Adipose tissue (tissue), 3 donors: ENCODE measurements around the gene SOX6. TPM values are rescaled to one million over a fixed set of nuclear protein-coding genes. Genes with fewer than 3 reads are reported as not detected.
"Not testable (repeated sequence)": the region's sequence is repeated elsewhere in the genome, so short reads cannot be mapped to it uniquely, and the experiment has no call there.

ENCODE experiments used
- H3K27ac ChIP-seq: one replicate; pipeline ENCODE4 v1.5.1; 2013; ENCODE audit warnings: low read depth, low read length
- WGBS, 3 donors: extraction: QIAGEN DNeasy Blood & Tissue Kit; methylation state at CpG; one replicate each; pipeline ENCODE4 v1.1.7; 2013; 5-methylcytosine and 5-hydroxymethylcytosine counted together
- polyA plus RNA-seq, 3 donors: library from polyadenylated mRNA; stranded (reverse); fragments of 200-250 nt; gene quantifications; one replicate each; pipeline ENCODE4 v1.2.3, GENCODE V29; 2013
- donor health status: healthy with polysubstance abuse.
- donor health status: Bipolar disorder and iron deficiency.
- donor health status: healthy.

SOX6 gene
- polyA plus RNA-seq, 3 donors, result 1.3 to 3.2 (median 1.7) TPM

DNA sequence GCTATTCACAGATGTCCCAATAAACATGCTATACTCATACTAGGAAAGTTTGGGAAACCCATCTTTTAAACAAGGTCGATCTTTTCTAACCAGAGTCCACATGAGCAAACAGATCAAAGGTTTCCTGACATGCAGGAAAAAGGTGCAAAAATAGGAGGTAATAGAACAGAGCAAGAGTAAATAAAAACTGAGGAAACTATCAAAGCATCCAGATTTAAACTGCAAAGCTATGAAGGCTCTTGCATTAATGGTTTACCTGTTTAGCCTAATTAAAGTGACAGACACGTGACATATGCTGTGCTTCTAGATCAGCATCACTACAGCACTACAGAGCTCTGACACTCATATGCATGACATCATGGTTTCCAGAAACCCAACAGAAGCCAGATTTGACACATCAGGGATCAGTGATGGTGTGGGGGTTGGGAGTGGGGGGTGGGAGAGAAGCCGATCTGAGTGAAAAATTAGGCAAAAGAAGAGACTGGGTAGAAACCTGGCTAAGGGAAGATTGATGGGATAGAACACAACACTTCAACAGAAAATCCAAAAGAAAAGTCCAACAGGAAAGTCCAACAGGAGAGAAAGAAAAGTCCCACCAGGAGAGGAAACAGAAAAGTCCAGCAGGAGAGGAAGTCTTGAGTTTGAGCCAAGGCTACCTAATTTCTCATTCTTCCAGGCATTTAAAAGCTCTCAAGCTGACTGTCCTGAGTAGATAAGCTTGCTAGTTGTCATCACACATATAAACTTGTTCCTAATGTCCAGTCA lies 262.3 kb downstream of the SOX6 start:
- 77 to 93% (median 91%) methylated on average over 3 of the region's 3 CpGs for WGBS, 3 donors
- no peak overlapping the region for H3K27ac ChIP-seq

GRCh38 chr11:16091862-16092261 lies 264.5 kb downstream of the SOX6 start:
- no peak overlapping the region for H3K27ac ChIP-seq
- 86 to 97% (median 93%) methylated on average over 1 of the region's 1 CpG for WGBS, 3 donors

GRCh38 chr11:16089481-16089880 lies 266.9 kb downstream of the SOX6 start:
- 90 to 96% (median 94%) methylated on average over 1 of the region's 1 CpG for WGBS, 3 donors

GRCh38 chr11:16088774-16089173 lies 267.6 kb downstream of the SOX6 start:
- 32 to 77% (median 71%) methylated on average over 1 of the region's 1 CpG for WGBS, 3 donors
- H3K27ac ChIP-seq, result no peak overlapping the region

More at GRCh38 chr11:16089481-16089880, 266.9 kb downstream of the SOX6 start:
- no peak overlapping the region for H3K27ac ChIP-seq

GRCh38 chr11:16087886-16088285 lies 268.5 kb downstream of the SOX6 start:
- no peak overlapping the region for H3K27ac ChIP-seq
- WGBS, 3 donors, result 84 to 93% (median 85%) methylated on average over 2 of the region's 2 CpGs

DNA sequence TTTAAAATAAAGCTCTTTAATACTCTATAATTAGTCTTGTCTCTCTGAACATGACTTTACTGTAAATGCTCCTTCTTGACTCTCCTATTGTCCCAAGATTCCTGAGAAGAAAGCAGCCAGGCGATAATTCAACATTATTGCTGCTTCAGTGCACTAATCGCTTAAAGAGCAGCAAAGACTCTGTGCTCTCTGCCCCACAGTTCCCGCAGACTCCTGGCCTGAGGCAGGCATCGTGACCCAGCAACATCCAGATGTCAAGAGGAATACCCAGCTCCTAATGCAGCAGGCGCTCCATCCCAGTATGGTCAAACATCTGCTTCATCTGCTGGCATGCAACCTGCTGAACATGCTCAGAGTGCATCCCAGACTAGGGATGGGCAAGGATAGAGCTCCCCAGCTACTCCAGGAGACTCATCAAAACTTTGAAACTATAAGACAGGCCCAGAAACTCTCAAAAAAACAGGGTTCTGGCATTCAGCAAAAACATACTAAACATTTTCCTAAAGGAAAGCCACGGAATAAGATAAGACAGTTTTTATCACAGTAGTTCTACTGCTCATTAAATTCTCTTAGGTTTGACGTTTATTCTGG lies 270.0 kb downstream of the SOX6 start:
- WGBS, 3 donors, result 86 to 89% (median 87%) methylated on average over 7 of the region's 7 CpGs

DNA sequence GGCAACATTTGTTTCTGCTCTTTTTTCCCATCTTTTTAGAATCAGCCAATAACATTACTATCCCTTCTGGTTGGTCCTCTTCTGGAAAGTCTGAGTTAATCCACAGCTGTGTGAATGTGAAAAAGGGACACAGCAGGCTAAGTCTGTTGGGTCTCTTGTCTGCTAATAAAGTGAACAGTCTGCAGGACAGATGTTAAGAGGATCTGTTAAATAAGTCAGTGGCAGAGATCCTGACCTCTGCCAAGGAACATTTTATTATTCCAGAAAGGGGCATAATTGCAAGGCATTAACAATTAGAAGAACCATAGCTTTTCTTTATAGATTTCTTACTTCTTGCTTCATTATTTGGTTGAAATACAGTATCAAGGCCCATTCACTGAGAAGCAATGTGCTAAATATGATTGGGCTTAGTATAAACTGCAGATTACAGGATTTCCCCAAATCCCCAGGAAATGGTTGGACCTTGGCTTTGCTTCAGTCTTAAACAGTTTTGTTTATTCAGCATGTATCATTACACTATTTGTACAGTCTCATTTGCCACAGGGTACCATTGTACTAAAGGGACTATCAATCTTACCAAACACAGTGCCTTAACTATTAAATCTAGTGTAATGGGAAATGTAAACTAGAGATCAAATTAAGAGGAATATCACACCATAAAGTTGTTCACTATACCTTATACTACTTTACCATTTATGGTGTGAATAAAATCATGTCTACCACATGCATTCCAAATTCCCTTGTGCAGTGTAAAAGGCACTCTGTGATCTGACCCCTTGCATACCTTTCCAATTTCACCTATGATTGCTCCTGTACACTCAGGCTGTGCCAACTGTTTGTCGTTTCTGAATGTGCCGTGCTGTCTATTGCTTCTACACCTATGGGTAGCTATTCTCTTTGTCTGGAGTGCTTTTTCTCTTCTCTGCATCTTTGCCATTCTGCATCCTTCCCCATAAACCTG lies 274.0 kb downstream of the SOX6 start:
- WGBS, 3 donors, result 75 to 95% (median 83%) methylated on average over 2 of the region's 2 CpGs
- H3K27ac ChIP-seq, result no peak overlapping the region

More for the DNA sequence above, 270.0 kb downstream of the SOX6 start:
- no peak overlapping the region for H3K27ac ChIP-seq

- H3K27ac ChIP-seq, result no peak overlapping the region
- WGBS, 3 donors, result 53 to 89% (median 78%) methylated on average over 5 of the region's 5 CpGs
These were observed 274.8 kb downstream of the SOX6 start for GRCh38 chr11:16081382-16082094.

DNA sequence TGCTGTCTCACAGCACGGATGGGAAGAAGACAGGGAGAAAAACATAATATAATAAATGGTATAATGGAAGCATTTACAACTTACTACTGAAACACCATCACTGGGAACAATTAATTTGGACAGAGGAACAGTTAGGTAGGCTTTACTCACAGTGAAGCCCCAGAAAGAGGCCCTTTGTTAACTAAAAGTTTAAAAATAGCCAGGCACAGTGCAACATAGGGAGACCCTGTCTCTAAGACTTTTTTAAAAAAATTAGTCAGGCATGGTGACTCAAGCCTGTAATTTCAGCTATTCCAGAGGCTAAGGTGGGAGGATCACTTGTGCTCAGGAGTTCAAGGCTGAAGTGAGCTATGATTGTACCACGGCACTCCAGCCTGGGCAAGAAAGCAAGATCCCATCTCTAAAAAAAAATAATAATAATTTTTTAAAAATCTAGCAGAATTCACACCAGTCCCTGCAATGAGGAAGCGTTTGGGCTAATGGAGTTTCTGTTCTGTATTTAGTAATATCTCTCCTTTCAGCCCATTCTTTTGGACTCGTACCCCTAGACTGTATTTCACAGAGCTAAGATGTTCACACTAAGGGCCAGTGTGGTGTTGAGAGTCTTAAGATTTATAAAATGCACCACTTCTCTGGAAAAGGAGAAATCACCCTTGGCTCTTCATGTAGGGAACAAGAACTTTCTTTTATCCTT lies 275.5 kb downstream of the SOX6 start:
- WGBS, 3 donors, result 89 to 91% (median 90%) methylated on average over 4 of the region's 4 CpGs
- no peak overlapping the region for H3K27ac ChIP-seq

DNA sequence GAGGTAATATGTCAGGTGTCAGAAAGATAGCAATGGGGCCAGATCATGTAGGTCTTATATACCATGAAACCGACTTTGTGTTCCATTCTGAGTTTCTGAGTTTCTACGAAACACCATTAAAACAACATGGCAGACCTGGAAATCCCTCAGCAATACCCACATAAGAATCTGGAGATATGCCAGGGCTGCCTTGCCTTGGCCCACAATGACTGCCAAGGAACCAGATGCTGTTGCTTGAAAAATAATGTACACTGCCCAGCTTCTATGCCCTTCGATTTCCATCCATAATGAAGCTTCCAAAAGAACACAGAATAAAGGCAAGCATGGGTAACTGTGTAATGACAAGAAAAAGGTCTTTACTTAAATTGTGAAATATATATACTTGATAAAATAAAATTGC lies 277.4 kb downstream of the SOX6 start:
- WGBS, 3 donors, result 93 to 96% (median 93%) methylated on average over 3 of the region's 3 CpGs
- no peak overlapping the region for H3K27ac ChIP-seq

DNA sequence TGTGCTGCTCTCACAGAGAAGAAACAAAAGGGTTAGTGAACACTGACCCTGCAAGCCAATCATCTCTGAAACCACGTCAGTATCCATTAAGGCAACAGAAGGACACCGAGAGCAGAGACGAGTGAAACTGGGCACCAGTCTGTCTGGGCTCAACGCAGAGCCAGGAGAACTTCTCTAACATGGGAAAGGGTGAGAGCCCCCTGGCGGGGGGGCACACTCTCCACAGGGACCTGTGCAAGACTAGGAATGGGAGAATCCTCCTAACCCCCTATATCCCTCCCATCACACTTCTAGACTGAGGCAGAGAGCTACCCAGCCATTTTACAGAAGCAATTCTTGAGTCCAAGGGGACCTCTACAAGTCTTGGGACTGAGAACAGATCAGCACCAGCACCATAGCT lies 285.8 kb downstream of the SOX6 start:
- 92 to 94% (median 92%) methylated on average over 5 of the region's 5 CpGs for WGBS, 3 donors

GRCh38 chr11:16067268-16067667 lies 289.1 kb downstream of the SOX6 start:
- 71 to 95% (median 89%) methylated on average over 3 of the region's 3 CpGs for WGBS, 3 donors

More for the DNA sequence above, 285.8 kb downstream of the SOX6 start:
- no peak overlapping the region for H3K27ac ChIP-seq

GRCh38 chr11:16059332-16059731 lies 297.0 kb downstream of the SOX6 start:
- WGBS, 3 donors, result 83 to 97% (median 88%) methylated on average over 1 of the region's 1 CpG
- no peak overlapping the region for H3K27ac ChIP-seq

More at GRCh38 chr11:16067268-16067667, 289.1 kb downstream of the SOX6 start:
- H3K27ac ChIP-seq, result not testable (repeated sequence)

DNA sequence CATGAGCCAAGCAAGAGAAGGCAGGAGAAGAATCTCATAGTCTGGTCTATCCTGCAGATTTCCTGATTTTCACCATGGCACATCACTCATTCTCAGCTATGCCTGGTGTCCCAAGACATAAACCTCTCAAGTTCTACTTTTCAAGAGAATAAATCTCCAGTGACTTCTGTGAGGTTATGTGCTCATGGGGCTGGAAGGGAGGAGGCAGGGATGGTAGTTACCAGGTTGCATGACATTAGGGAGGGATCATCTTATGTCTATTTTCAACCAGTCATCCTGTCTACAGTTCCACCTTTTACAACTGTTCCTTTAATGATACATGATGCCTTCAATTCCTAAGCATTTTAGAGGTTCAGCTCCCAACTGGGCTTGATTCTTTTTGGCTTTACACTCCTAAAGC lies 297.7 kb downstream of the SOX6 start:
- no peak overlapping the region for H3K27ac ChIP-seq

GRCh38 chr11:16052750-16053149 lies 303.6 kb downstream of the SOX6 start:
- 85 to 96% (median 92%) methylated on average over 1 of the region's 1 CpG for WGBS, 3 donors
- no peak overlapping the region for H3K27ac ChIP-seq

GRCh38 chr11:16049611-16050010 lies 306.7 kb downstream of the SOX6 start:
- 80 to 83% (median 81%) methylated on average over 5 of the region's 5 CpGs for WGBS, 3 donors
- no peak overlapping the region for H3K27ac ChIP-seq

DNA sequence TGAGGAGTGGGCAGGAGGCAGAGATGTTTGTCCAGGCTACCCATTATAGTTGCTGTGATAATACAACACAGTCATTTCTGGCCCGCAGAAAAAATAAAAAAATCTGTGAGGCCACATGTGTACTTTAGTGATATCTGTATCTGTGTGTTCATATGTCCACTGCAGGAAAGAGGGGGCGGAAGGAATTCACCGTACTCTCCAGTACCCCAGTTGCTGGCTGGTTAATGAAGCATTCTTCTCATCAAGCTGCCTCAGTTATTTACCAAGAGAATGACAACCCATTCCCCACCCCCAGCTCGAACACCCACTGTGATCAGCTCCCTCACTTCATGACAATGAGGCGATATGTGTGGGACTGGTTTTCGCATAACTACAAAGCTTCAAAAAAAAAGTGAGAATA lies 309.3 kb downstream of the SOX6 start:
- 79 to 89% (median 83%) methylated on average over 6 of the region's 6 CpGs for WGBS, 3 donors
- no peak overlapping the region for H3K27ac ChIP-seq

DNA sequence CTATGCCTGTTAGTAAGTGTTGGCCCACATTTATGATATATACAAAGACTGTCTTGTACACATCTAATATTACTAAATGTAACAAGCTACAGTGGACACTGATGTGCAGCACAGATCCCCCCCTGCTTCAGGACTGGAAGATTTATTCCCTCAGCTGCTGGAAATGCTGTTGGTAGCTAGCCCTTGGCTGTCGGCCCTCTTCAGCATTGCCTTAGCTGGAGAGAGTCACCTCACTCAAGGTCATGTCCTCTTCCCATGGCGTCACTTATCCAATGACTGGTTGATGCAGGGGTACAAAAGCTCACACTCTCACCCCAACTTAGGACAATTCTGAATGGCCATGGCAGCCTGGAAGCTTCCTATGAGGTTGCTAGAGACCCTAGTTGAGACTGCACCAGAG lies 312.7 kb downstream of the SOX6 start:
- H3K27ac ChIP-seq, result no peak overlapping the region
- 60 to 89% (median 86%) methylated on average over 2 of the region's 2 CpGs for WGBS, 3 donors
